ENCODE results near the gene POLR1A.

The POLR1A gene

GRCh38 chr2:86036669-86037138 lies 69.0 kb downstream of the POLR1A start:
- DNase-seq, result no peak

GRCh38 chr2:86035883-86036668 lies 69.6 kb downstream of the POLR1A start:
- DNase-seq, result peak; percentile 57

- no peak for DNase-seq
These were observed 70.3 kb downstream of the POLR1A start for GRCh38 chr2:86035376-86035882.

- DNase-seq, result no peak
These were observed 71.7 kb downstream of the POLR1A start for GRCh38 chr2:86033751-86034692.

GRCh38 chr2:86032861-86033595 lies 72.7 kb downstream of the POLR1A start:
- DNase-seq, result no peak

- DNase-seq, result no peak
These were observed 74.1 kb downstream of the POLR1A start for GRCh38 chr2:86031606-86032005.

- DNase-seq, result no peak
These were observed 74.5 kb downstream of the POLR1A start for GRCh38 chr2:86031151-86031550.

- no peak for DNase-seq
These were observed 75.8 kb downstream of the POLR1A start for GRCh38 chr2:86029873-86030272.

GRCh38 chr2:86028766-86029381 lies 76.8 kb downstream of the POLR1A start:
- DNase-seq, result no peak

GRCh38 chr2:86027922-86028765 lies 77.5 kb downstream of the POLR1A start:
- DNase-seq, result no peak

GRCh38 chr2:86027196-86027921 lies 78.3 kb downstream of the POLR1A start:
- no peak for DNase-seq

GRCh38 chr2:86026744-86027065 lies 79.0 kb downstream of the POLR1A start:
- no peak for DNase-seq

GRCh38 chr2:86025976-86026743 lies 79.5 kb downstream of the POLR1A start:
- DNase-seq, result no peak

- DNase-seq, result no peak
These were observed 80.4 kb downstream of the POLR1A start for GRCh38 chr2:86025229-86025820.

GRCh38 chr2:86023366-86023712 lies 82.3 kb downstream of the POLR1A start:
- no peak for DNase-seq

- no peak for DNase-seq
These were observed 82.9 kb downstream of the POLR1A start for GRCh38 chr2:86022661-86023365.

- DNase-seq, result no peak
These were observed 84.0 kb downstream of the POLR1A start for GRCh38 chr2:86021396-86022378.

GRCh38 chr2:86020984-86021383 lies 84.7 kb downstream of the POLR1A start:
- DNase-seq, result no peak

Data from activated naive CD4-positive, alpha-beta T cell treated with Interleukin-2 at 50 U/mL for 16 hours (primary cell).